Measurements from ENCODE around the gene LAIR2. TPM values are rescaled to one million over a fixed set of nuclear protein-coding genes. Genes with fewer than 3 reads are reported as not detected.
"Not testable (repeated sequence)": the region's sequence is repeated elsewhere in the genome, so short reads cannot be mapped to it uniquely, and the experiment has no call there.

LAIR2 gene
- total RNA-seq, 1 donor from 2014 or later: not detected

DNA sequence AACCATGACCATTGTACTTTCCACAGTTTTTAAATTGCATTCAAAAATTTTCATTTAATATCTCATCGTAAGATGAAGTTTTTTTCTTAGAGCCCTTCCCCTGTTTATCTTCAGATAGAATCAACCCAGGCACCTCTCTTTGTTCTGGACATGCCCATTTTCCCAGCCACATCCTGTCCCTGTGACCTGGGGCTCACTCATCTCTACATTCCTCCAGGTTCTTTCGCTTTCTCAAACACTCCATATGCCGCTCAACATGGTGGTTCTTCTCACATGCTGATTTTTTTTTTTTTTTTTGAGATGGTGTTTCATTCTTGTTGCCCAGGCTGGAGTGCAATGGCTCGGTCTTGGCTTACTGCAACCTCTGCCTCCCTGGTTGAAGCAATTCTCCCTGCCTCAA is 2.9 kb downstream of the LAIR2 start:
- not testable (repeated sequence) for H3K4me1 Mint-ChIP-seq (ENCODE audit: unreplicated experiment); H3K36me3 Mint-ChIP-seq (ENCODE audit: unreplicated experiment); DNase-seq (ENCODE audit: extremely low spot score, unreplicated experiment); H3K27ac Mint-ChIP-seq (ENCODE audit: unreplicated experiment); H3K27me3 Mint-ChIP-seq (ENCODE audit: unreplicated experiment); H3K4me3 Mint-ChIP-seq (ENCODE audit: unreplicated experiment); H3K9me3 Mint-ChIP-seq (ENCODE audit: unreplicated experiment)

DNA sequence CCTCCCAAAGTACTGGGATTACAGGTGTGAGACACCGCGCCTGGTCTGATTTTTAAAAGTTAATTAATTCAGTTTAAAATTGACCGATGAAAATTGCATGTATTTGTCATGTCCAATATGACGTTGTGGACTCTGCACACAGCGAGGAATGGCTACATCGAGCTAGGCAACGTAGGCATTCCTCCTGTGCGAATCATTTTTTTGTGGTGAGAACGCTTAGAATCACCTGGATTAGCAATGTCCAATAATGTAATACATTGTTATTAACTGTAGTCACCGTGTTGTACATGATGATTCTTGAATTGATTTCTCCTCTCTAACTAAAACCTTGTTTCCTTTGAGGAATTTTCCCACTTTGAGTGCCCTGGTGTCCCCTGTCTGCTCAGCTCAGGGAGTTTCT is 3.4 kb downstream of the LAIR2 start:
- Mint-ChIP-seq H3K4me1 (ENCODE audit: unreplicated experiment) (no peaks in the 10 kb centered on the region), H3K9me3 (ENCODE audit: unreplicated experiment) (peaks cover 6% of the 10 kb centered on the region), H3K27me3 (ENCODE audit: unreplicated experiment) (no peaks in the 10 kb centered on the region), H3K36me3 (ENCODE audit: unreplicated experiment) (no peaks in the 10 kb centered on the region), H3K4me3 (ENCODE audit: unreplicated experiment) (no peak overlapping the region), H3K27ac (ENCODE audit: unreplicated experiment) (no peak overlapping the region)
- TF ChIP-seq, protein P1, sequence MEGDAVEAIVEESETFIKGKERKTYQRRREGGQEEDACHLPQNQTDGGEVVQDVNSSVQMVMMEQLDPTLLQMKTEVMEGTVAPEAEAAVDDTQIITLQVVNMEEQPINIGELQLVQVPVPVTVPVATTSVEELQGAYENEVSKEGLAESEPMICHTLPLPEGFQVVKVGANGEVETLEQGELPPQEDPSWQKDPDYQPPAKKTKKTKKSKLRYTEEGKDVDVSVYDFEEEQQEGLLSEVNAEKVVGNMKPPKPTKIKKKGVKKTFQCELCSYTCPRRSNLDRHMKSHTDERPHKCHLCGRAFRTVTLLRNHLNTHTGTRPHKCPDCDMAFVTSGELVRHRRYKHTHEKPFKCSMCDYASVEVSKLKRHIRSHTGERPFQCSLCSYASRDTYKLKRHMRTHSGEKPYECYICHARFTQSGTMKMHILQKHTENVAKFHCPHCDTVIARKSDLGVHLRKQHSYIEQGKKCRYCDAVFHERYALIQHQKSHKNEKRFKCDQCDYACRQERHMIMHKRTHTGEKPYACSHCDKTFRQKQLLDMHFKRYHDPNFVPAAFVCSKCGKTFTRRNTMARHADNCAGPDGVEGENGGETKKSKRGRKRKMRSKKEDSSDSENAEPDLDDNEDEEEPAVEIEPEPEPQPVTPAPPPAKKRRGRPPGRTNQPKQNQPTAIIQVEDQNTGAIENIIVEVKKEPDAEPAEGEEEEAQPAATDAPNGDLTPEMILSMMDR (IDR thresholded peaks at IDR 0.05): no peak
- no peak for DNase-seq (ENCODE audit: extremely low spot score, unreplicated experiment)

DNA sequence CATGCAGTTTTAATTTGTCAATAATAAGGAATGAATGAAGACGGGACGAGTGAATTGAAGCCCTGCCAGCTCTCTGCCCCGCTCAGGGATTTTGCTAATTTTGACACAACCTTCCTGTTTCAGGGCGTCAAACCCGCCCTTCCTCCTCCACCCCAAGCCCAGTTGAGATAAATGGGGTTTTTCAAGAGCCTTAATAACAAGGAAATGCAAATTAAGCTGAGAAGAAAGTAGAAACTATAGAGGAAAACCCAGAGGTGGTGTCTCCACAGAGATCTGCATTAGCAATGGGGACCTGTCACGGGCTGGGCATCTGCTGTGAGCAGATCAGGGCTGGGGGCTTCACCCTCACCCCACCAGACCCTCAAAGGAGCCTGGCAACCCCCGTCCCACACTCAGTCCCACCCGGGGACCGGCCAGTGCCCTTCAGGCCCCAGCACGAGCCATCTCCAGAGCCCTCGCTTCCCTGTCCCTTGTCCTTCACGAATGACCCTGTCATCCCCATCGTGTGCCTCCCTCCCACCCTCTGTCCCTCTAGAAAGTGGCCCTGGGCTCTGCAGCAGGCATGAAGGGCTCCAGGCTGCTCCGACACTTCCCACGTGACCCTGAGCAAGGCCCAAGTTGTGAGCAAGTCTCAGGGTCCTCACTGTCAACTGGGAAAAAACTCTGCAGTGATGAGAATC is 4.5 kb downstream of the LAIR2 start:
- not testable (repeated sequence) for H3K4me3 Mint-ChIP-seq (ENCODE audit: unreplicated experiment); H3K36me3 Mint-ChIP-seq (ENCODE audit: unreplicated experiment); H3K9me3 Mint-ChIP-seq (ENCODE audit: unreplicated experiment); DNase-seq (ENCODE audit: extremely low spot score, unreplicated experiment); H3K4me1 Mint-ChIP-seq (ENCODE audit: unreplicated experiment); H3K27me3 Mint-ChIP-seq (ENCODE audit: unreplicated experiment); H3K27ac Mint-ChIP-seq (ENCODE audit: unreplicated experiment)

- DNase-seq (ENCODE audit: extremely low spot score, unreplicated experiment): no peak
- peaks cover 6% of the 10 kb centered on the region for H3K9me3 Mint-ChIP-seq (ENCODE audit: unreplicated experiment)
- no peaks in the 10 kb centered on the region for H3K27me3 Mint-ChIP-seq (ENCODE audit: unreplicated experiment)
- H3K4me1 Mint-ChIP-seq (ENCODE audit: unreplicated experiment): no peaks in the 10 kb centered on the region
- H3K4me3 Mint-ChIP-seq (ENCODE audit: unreplicated experiment): no peak overlapping the region
- H3K36me3 Mint-ChIP-seq (ENCODE audit: unreplicated experiment): no peaks in the 10 kb centered on the region
- no peak overlapping the region for H3K27ac Mint-ChIP-seq (ENCODE audit: unreplicated experiment)
- TF ChIP-seq, protein P1 (IDR thresholded peaks at IDR 0.05): no peak
Measured at GRCh38 chr19:54507824-54508223, 5.2 kb downstream of the LAIR2 start.

GRCh38 chr19:54508487-54508886 is 5.9 kb downstream of the LAIR2 start:
- not testable (repeated sequence) for H3K27me3 Mint-ChIP-seq (ENCODE audit: unreplicated experiment); DNase-seq (ENCODE audit: extremely low spot score, unreplicated experiment); H3K36me3 Mint-ChIP-seq (ENCODE audit: unreplicated experiment); H3K9me3 Mint-ChIP-seq (ENCODE audit: unreplicated experiment); H3K27ac Mint-ChIP-seq (ENCODE audit: unreplicated experiment); H3K4me1 Mint-ChIP-seq (ENCODE audit: unreplicated experiment); H3K4me3 Mint-ChIP-seq (ENCODE audit: unreplicated experiment)

DNA sequence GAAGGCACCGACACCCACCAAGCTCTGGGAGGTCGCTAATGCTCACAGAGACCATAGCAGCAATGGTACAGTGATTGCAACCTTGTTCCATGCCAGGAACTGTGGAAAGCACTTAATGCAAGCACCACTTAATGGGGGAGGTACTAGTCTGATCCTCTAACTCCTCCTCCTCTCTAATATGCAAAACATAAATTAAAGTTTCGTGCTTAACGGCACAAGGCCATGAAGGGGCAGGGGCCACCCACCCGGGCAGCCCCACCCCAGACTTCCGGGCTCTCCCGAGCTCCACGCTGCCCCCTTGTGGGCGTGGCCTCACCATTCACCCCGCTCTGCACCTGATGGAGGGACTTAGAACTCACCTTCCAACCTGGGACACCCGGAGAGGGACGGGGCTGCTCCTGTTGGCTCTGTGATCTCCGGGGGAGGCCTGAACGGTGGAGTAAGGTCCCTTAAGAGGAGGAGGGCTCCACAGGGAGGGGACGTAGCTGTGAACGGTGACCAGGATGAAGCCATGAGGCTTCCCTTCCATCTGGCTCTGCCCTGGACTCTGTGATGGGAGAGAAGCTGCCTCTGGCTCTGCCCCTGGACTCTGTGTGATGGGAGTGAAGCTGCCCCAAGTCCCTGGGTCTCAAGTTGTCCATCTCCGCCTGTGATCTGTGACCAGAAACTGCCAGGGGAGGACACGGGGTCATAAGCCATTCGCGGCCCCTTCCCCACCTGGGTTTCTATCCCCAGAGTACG is 6.7 kb downstream of the LAIR2 start:
- H3K4me1 Mint-ChIP-seq (ENCODE audit: unreplicated experiment); H3K27me3 Mint-ChIP-seq (ENCODE audit: unreplicated experiment); H3K9me3 Mint-ChIP-seq (ENCODE audit: unreplicated experiment): not testable (repeated sequence)

DNA sequence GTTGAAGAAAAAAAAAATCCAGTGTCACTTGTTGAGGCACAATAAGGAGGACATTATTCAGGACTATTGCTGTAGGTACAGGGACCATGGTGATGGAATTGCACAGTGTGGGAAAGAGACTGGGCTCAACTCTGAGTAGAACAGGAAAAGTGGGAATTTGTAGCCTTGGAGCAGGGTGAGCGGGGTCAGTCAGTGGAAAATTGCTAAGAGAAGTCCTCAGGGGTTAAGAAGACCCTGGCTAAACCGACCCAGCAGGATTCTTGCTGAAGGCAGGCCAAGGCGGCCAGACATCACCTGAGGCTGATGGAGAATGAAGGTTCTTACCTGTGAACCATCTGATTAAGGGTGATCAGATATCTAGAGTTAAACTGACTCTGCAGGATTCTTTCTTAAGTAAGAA is 12.5 kb downstream of the LAIR2 start:
- no peaks in the 10 kb centered on the region for H3K4me1 Mint-ChIP-seq (ENCODE audit: unreplicated experiment)
- H3K27me3 Mint-ChIP-seq (ENCODE audit: unreplicated experiment): no peaks in the 10 kb centered on the region
- no peaks in the 10 kb centered on the region for H3K36me3 Mint-ChIP-seq (ENCODE audit: unreplicated experiment)
- TF ChIP-seq, protein P1 (IDR thresholded peaks at IDR 0.05): no peak
- peaks cover 25% of the 10 kb centered on the region for H3K9me3 Mint-ChIP-seq (ENCODE audit: unreplicated experiment)
- DNase-seq (ENCODE audit: extremely low spot score, unreplicated experiment): no peak
- no peak overlapping the region for H3K4me3 Mint-ChIP-seq (ENCODE audit: unreplicated experiment)
- no peak overlapping the region for H3K27ac Mint-ChIP-seq (ENCODE audit: unreplicated experiment)

More for the DNA sequence above, 6.7 kb downstream of the LAIR2 start:
- H3K27ac Mint-ChIP-seq (ENCODE audit: unreplicated experiment); DNase-seq (ENCODE audit: extremely low spot score, unreplicated experiment); H3K4me3 Mint-ChIP-seq (ENCODE audit: unreplicated experiment); H3K36me3 Mint-ChIP-seq (ENCODE audit: unreplicated experiment): not testable (repeated sequence)
